HG03565 (cell line): ENCODE measurements around the gene PREPL.
"Not testable (repeated sequence)": the region's sequence is repeated elsewhere in the genome, so short reads cannot be mapped to it uniquely, and the experiment has no call there.

Experiments
- ATAC-seq: cut with Tn5 transposase; IDR thresholded peaks from one replicate; pipeline ENCODE4 v1.9.1; 2021; ENCODE audit warnings: mild to moderate bottlenecking, moderate library complexity; ENCODE audit not compliant: unreplicated experiment

The PREPL gene

DNA sequence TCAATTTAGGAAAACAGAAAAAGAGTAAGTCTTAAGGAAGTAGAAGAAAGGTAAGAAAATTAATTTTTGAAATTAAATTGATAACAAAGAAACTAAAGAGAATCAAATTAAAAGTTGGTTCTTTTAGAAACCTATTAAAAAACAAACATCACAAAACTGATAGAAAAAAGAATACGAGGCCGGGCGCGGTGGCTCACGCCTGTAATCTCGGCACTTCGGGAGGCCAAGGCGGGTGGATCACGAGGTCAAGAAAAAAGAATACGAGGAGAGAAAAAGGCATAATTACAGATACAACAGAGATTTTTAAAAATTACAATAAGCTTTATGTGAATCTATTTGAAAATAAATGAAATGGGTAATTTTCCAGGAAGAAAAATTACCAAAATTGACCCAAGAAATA is 11.8 kb downstream of the PREPL start:
- no peak for ATAC-seq

DNA sequence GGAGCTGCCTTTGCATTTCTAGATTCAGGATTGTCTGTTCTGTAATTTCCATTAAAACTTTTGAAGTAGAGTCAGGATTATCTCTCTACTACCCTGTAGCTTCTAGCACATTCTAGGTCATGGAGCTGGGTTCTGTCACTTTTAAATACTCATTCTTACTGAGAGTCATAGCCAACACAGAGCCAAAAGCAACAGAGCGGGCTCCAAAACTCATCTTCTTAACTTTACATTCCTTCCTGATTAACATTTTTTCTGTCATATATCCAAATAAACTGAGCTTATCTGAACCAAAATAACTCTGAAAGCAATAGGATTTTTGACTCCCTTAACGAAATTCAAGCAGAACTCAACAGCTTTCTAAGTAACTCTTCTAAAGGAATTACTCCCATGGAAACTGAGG is 12.9 kb downstream of the PREPL start:
- no peak for ATAC-seq

DNA sequence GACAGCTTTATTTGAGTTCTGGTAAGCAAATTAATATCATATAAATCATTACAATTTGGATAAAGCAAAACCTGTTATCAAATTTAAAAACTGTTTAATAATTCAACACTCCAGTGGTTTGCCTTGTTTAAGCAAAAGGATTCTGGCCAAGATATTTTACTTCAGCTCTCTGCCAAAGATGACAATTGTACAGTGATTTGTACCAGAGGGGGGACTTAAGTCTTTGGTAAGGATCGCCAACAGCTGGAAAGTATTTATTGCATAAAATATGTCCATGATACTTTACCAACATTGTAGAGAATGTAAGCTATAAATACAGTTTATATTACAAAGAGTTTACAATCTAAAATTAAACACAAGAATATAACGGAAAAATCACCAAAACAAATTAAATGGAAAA is 13.8 kb downstream of the PREPL start:
- ATAC-seq, result no peak

DNA sequence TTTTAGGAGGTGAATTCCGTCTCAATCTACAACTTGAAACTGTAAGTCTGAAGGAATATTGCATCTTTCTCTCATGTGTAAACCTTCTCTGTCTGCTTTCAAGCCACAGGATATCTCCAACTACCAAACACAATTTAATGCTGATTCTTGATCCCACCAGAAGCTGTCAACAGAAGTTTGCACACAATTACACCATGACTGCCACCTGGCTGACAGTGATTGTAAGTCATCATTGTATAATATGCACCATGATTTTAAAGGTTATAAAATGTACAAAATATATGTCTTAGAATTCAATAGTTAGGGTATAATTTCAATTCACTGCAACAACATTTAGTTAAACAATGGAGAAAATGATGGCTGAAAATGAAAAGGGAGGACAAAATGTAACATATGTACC is 18.4 kb downstream of the PREPL start:
- no peak for ATAC-seq

DNA sequence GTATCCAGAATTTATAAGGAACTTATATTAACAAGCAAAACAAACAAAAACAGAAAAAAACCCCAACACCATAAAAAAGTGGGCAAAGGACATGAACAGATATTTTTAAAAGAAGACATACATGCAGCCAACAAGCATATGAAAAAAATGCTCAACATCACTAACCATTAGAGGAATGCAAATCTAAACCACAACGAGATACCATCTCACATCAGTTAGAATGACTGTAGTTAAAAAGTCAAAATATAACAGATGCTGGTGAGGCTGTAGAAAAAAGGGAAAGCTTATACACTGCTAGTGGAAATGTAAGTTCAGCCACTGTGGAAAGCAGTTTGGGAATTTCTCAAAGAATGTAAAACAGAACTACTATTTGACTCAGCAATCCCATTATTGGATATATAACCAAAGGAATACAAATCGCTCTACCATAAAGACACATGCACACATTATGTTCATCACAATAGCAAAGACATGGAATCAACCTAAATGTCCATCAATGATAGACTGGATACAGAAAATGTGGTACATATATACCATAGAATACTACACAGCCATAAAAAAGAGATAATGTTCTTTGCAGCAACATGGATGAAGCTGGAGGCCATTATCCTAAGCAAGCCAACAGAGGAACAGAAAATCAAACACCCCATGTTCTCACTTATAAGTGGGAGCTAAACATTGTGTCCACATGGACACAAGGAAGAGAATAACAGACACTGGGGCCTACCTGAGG is 25.3 kb downstream of the PREPL start:
- no peak for ATAC-seq

DNA sequence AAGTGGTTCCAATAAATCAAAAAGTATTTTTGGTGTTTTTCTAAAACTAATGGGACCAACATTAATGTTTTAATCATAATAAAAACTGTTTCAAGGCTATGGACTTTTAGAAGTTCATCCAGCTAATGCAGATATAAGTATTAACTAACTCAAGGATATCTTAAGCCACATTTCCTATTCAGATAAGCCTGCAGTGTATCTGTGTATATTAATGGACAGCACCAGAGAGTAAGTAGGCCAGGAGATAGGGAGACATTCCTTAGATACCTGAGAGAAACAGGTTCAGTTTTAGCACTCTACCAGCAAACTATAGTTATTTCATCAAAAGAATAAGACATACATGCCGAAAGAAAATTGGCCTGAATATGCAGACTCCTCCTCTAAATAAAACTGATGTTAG is 27.3 kb downstream of the PREPL start:
- no peak for ATAC-seq

DNA sequence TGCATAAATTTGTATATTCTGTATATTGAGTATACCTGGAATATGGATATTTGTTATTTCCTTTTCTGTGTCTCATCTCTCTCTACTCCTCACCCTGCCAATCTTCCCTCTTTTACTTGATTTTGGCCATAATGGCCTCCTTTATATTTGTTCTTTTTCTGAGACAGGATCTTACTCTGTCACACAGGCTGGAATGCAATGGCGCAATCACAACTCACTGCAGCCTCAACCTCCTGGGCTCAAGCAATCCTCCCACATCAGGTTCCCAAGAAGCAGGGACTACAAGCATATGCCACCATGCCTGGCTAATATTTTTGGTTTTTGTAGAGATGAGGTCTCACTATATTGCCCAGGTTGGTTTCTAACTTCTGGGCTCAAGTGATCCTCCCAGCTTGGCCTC is 30.5 kb downstream of the PREPL start:
- ATAC-seq, result no peak

DNA sequence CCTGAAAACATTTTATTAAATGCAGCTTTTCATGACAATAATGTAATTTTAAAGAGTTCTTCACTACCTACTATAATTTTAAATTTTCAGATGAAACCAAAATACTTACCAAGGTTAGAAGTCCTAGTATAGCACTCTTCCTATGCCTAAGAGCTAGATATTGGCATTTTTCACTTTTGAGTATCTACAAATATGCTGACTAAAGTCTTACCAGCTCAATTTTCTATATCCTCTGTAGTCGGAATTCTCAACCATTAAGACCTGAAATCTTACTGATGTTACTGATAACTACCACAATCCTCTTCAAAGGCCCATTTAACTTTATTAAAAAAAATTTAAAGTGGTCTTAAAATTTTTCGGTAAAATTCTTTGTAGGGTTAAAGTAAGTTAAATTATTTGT is 32.0 kb downstream of the PREPL start:
- ATAC-seq, result no peak

DNA sequence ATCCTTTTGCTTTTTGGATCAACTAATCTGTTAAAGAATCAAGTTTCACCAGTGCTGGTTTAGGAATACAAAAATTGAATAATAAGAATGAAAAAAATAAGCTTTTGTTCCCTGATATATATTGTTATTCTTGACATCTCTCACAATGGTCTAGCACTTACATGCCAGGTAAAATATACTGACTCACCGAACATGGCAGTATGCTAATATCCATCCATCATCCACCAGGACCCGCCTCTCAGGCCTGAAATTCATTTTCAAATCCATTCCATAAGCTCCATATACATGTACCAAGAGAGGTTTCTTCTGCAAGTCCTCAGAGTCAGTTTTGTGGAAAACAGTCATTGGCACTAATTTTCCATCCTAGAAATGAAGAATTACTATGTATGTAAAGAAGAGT is 32.5 kb downstream of the PREPL start:
- no peak for ATAC-seq

DNA sequence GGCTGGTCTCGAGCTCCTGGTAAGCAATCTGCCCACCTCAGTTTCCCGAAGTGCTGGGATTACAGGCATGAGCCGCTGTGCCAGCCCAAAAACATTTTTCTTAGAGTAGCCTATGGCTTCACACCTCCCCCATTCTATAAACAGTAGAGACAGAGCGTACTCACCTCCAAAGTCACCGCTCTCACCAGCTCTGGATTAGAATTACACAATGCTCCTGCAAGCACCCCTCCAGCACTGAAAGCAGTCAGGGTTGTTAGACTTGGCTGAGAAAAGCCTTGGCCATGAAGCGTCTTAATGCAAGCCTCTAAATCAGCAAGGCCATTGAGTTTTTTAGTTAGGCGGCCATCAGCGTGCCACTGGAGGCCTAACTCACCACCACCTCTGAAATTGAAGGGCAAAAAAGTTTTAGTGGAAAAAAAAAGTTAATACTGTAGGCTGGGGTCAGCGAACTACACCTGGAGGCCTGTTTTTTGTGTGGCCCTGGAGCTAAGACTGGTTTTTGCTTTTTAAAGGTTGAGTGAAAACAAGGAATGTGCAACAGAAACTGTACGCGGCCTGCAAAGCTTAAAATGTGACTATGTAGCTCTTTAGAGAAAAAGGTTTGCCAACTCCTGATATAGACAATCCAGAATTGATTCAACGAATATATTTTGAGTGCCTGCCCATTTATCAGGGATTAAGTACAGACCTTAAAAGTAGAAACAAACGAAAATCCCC is 34.6 kb downstream of the PREPL start:
- ATAC-seq, result no peak

DNA sequence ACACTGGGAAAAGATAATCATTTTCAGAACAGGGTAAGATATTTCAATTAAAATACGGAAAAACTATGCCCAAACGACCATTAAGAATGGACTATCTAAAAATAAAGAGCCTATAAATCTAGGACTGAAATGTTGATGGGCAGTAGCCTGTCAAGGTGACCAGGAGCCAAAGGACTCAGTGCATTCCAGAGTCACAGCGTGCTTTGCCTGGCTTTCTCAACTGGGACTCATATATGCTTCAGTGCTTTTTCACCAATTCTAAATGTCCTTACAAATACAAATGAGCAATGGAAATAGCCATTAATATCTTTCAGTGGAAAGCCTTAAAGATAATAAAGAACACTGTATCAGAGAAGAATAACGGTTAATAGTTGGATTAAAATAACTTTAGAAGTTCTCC is 35.4 kb downstream of the PREPL start:
- no peak for ATAC-seq

DNA sequence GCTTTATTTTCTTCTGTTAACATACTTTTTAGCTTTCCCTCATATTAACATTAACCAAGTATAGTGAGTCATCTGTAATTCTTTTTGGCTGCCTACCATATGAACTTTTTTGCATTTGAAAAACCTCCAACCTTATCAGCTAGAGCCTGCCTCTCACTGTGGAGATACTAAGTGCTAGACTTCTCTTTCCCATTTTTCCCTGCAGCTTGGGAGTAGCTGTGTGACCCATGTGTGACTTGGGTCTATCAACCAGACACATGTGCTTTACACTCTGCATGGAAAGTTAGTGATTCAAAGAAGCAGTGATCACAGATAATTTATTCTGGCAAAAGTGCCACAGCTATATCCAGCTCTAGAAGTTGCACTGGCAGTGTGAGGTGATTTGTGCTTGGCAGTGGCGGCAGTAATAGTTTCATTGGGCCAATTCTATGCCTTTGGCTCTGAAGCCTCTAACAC is 36.3 kb downstream of the PREPL start:
- no peak for ATAC-seq

DNA sequence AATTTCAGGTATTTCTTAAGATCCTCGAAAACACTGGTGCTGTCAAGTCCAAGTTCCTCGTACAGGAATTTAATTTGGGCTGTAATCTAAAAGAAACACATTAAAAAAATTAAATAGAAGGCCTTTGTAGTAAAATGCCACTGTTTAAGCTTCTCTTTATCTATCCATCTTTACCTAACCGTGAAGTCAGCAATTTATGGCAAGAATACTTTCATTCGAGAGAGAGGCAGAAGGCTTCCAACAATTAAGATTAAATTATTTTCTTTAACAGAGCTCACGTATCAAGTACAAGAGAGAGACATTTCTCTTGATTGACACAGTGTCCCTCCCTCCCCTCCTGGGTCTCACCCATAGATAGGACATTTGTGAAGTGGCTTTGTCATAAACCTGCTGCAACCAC is 39.9 kb downstream of the PREPL start:
- ATAC-seq, result no peak

DNA sequence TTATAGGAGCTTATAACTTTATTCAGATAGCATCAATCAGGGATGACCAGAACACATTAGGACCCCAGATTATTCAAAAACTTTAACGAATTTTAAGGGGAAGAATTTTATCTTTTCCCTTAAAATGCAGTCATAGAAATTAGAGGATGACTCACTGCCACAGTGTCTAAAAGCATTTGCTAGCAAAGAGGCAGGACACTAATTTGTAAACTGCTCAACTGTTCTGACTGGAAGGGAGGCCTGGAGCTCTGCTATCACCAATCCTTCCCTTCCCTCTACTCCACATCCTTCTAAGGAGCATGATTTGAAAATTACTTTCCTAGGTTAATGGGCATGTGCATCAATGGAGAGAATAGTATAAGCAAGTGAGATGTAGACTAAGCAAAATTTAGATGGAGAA is 40.5 kb downstream of the PREPL start:
- ATAC-seq, result no peak

DNA sequence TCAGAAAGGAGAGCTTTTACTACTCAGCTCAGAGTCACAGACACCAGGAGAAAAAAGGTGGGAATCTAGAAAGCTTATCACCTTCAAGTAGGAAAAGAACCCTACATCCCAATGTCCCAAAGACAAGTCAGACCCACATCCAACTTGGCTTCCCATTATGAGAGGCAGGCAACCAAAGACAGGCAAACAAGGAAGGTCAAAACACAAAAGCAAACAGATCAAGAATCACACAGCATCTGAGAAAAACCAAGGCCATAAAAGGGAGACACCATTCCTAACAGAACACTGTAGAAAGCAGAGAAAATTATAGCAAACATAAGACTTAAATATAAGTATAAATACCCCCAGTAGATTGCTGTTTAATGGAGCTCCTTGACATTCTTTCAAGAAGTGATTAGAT is 45.3 kb downstream of the PREPL start:
- ATAC-seq, result no peak

DNA sequence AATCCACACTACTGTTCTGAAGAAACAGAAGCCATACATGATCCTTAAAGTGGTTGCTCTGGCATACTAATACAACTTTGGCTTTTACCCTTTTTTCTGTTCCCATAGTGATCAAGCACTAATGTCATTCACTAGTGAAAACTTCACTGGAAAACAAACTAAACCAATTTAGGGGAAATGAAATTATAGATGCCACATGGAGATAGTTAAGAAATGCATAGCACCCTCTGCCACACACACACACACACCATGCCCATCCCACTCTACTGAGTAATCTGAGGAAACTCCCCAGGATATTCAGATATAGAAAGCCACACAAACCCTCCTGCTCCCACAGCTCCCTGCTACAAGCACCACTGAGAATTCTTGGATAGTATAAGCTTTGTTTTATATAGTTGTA is 46.9 kb downstream of the PREPL start:
- no peak for ATAC-seq

DNA sequence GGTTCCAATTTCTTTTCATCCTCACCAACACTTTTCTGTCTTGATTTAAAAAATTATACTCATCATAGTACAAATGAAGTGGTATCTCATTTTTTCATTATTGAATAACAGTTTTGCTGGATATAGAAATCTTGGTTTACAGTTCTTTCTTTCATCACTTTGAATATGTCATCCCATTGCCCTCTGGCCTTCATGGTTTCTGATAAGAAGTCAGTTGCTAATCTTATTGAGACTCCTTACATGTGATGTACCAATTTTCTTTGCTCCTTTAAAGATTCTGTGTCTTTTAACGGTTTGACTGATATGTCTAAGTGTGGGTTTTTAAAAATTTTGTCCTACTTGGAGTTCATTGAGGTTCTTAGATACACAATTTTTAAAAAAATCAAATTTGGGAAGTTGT is 51.0 kb downstream of the PREPL start:
- no peak for ATAC-seq

DNA sequence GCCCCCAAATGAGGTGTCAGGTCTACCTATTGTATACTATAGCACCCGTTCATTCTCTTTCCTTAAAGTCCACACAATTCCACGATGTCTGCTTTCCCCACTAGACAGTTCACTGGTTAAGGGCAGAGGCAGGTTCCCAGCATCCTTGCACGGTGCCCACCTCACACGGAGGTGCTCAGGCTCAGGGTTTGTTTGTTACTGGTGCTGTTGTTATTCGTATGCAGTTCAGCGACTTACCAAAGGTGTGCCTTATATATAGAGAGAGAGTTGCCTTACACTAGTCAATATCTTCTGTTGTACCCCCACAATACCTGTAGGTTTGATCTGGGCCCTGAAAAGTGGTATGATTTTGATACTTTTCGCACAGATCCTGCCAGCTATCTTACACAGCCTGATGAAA is 55.4 kb downstream of the PREPL start:
- ATAC-seq, result no peak

DNA sequence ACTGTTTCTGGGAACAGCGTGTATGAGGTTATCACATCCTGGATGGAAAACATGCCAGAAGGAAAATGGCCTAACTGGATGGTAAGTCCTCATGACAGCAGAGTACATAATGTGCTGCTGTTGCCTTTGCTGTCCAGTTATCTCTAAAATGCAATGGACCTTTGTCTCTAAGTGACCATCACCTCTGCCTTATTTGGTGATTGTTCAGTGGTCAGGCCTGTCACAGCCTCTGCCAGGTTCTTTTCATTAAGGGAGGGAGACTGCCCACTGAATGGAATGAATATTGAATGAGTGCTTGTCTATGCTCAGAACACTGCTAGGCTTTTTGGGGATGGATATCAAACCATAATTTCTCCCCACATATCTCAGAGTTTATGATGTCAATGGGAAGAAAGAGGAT is 57.0 kb downstream of the PREPL start:
- no peak for ATAC-seq

DNA sequence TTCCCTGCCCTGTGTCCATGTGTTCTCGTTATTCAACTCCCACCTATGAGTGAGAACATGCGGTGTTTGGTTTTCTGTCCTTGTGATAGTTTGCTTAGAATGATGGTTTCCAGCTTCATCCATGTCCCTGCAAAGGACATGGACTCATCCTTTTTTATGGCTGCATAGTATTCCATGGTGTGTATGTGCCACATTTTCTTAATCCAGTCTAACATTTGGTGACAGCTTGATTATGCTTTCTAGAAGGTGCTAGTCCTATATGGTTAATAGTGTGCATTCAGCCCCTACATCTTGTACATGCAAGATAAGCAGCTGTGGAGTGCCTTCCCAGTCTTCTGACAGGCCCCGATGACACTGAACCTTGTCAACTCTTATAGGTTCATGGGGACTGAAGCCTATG is 57.5 kb downstream of the PREPL start:
- ATAC-seq, result not testable (repeated sequence)

DNA sequence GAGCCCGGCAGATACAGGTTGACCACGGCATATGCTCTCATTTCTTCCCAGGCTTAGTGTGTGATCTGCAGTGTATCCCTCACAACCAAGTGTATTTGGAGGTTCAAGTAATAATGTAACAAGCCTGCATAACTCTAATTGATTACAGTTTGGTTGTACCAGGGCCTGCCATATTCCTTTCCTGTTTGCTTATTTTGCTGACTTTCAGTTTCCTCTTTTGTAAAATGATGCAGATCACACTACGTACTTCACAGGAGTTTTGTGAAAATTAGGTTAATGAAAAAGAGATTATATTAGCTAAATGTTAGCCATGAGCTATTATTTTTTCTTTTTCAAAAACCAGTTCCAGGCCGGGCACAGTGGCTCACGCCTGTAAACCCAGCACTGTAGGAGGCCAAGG is 60.2 kb downstream of the PREPL start:
- no peak for ATAC-seq

DNA sequence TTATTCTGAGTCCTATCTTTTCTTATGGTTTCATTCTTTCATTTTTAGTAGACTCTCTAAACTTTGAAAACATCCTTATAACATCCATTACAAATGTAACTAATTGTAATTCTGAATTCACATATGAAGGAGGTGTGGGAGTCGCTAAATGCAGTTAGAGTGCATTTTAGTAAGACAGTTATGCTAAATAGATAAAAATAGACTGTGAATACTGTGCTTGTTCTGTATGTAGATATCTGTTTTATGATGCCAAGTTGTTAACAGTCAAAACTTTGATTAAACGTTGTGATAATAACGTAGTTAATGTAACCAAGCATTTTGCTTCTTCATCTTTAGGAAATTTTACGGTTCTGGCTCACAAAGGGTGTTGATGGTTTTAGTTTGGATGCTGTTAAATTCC is 61.7 kb downstream of the PREPL start:
- no peak for ATAC-seq

DNA sequence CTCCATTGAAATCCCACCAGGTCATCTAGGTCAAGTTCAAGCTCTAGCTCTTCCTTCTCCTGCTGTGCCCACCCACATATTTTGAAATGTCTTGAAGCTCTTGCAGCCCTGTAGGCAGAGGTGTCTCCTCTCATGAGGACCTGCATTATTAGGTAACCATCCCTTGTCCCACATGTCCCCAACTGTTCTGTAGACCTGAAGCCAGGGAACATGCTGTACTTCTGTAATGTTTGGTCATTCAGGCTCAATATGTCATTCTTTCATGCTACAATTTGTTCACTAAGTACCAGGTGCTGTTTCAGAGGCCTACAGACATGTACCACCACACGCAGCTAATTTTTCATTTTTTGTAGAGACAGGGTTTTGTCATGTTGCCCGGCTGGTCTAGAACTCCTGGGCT is 63.9 kb downstream of the PREPL start:
- ATAC-seq, result no peak
